Body of pancreas (tissue), 4 donors: Measurements from ENCODE around the gene BCR. TPM values are rescaled to one million over a fixed set of nuclear protein-coding genes. Genes with fewer than 3 reads are reported as not detected.
A peak's percentile ranks its signal among the peaks of the same experiment; 100 is the strongest.

Experiments used
- ATAC-seq: fragments of 150-250 bp; one replicate; pipeline ENCODE4 v1.9.1; 2016
- DNase-seq, 4 donors: peaks; one replicate each; pipeline ENCODE4 v3.0.0-alpha.2; 2019
- H3K27ac ChIP-seq, 4 donors: fragments of 200-600 bp; sonication (generic); 1 replicate in 3 of 4; 2 replicates in 1 of 4; pipeline versions ENCODE4 v1.5.1 to v1.6.1; 2016 to 2019; ENCODE audit warnings: mild to moderate bottlenecking in 1 of 4, mixed read lengths in 1 of 4, moderate library complexity in 1 of 4
- H3K27me3 ChIP-seq, 2 donors: fragments of 200-600 bp; sonication (generic); one replicate each; pipeline ENCODE4 v1.6.0; 2016; ENCODE audit warnings: mild to moderate bottlenecking in 1 of 2
- H3K36me3 ChIP-seq, 2 donors: fragments of 200-600 bp; sonication (generic); replicated peaks in 1 of 2; 2 replicates each; pipeline ENCODE4 v1.5.1; 2016; ENCODE audit warnings: low read depth in 2 of 2; ENCODE audit not compliant: insufficient read depth in 1 of 2
- H3K4me1 ChIP-seq: fragments of 200-600 bp; sonication (generic); one replicate; pipeline ENCODE4 v1.6.0; 2016
- H3K4me3 ChIP-seq, 2 donors: fragments of 200-600 bp; sonication (generic); 1 replicate in 1 of 2; 2 replicates in 1 of 2; pipeline ENCODE4 v1.5.1; 2016 to 2019
- H3K9me3 ChIP-seq, 3 donors: fragments of 200-600 bp; sonication (generic); 1 replicate in 2 of 3; 2 replicates in 1 of 3; pipeline ENCODE4 v1.5.1; 2016
- CTCF ChIP-seq, 7 experiments: fragments of 450-650 bp in 4 of 7; fragments of 200-600 bp in 3 of 7; sonication (generic) in 3 of 7; IDR thresholded peaks; one replicate each; pipeline ENCODE4 v1.5.1; 2016 to 2019; ENCODE audit warnings: antibody characterized with exemption in 7 of 7
- POLR2A ChIP-seq, 3 donors: fragments of 450-650 bp; IDR thresholded peaks; one replicate each; pipeline ENCODE4 v1.6.1; 2016; ENCODE audit warnings: antibody characterized with exemption in 3 of 3, mild to moderate bottlenecking in 2 of 3
- WGBS, 2 donors: methylation state at CpG; one replicate each; pipeline ENCODE4 v1.1.5; 2017; 5-methylcytosine and 5-hydroxymethylcytosine counted together
- intact Hi-C: fragments of 100-400 bp; cut with DNase I; formaldehyde crosslinking; loops from one replicate; pipeline ENCODE4 v1.15.1; 2023
- total RNA-seq, 2 donors: library from RNA; depleted of rRNA; stranded (reverse); fragments of >200 nt; gene quantifications; one replicate each; pipeline ENCODE4 v1.1.0, GENCODE V29; 2016

Gene BCR
- total RNA-seq, 2 donors from 2014 or later: 28.3 to 71.2 TPM

- Histone ChIP-seq H3K4me1 (no peaks in the 10 kb centered on the region), H3K27ac (no peak overlapping the region), H3K9me3 (no peaks in the 10 kb centered on the region), H3K4me3 (no peak overlapping the region), H3K36me3 (no peaks in the 10 kb centered on the region), H3K27me3 (no peaks in the 10 kb centered on the region)
- DNase-seq (no peak), ATAC-seq (no peak)
- intact Hi-C loops: no loop called here
- TF ChIP-seq CTCF (IDR thresholded peaks at IDR 0.05) (no peak), POLR2A (IDR thresholded peaks at IDR 0.05) (no peak)
- WGBS, 2 donors: 82 to 85% methylated on average over 8 to 10 of the region's 10 CpGs
Observed at GRCh38 chr22:23166841-23167616, 13.3 kb upstream of the BCR start.

- no peaks in the 10 kb centered on the region for H3K9me3 ChIP-seq
- no peak for TF ChIP-seq CTCF (IDR thresholded peaks at IDR 0.05)
- TF ChIP-seq POLR2A (IDR thresholded peaks at IDR 0.05): no peak
- no peaks in the 10 kb centered on the region for H3K27me3 ChIP-seq
- WGBS, 2 donors: 57 to 87% methylated on average over 1 to 9 of the region's 9 CpGs
- ATAC-seq (no peak), DNase-seq (no peak)
- no peak overlapping the region for H3K4me3 ChIP-seq
- H3K4me1 ChIP-seq: no peaks in the 10 kb centered on the region
- H3K36me3 ChIP-seq: no peaks in the 10 kb centered on the region
- intact Hi-C loops: no loop called here
- no peak overlapping the region for H3K27ac ChIP-seq
Observed at GRCh38 chr22:23168391-23169042, 11.8 kb upstream of the BCR start.

GRCh38 chr22:23169043-23169406 is 11.3 kb upstream of the BCR start:
- Histone ChIP-seq H3K4me3 (no peak overlapping the region), H3K36me3 (no peaks in the 10 kb centered on the region), H3K4me1 (no peaks in the 10 kb centered on the region), H3K27me3 (no peaks in the 10 kb centered on the region), H3K27ac (no peak overlapping the region), H3K9me3 (no peaks in the 10 kb centered on the region)
- TF ChIP-seq CTCF (IDR thresholded peaks at IDR 0.05) (no peak), POLR2A (IDR thresholded peaks at IDR 0.05) (no peak)
- ATAC-seq: no peak
- 88 to 100% methylated on average over 1 to 4 of the region's 4 CpGs for WGBS, 2 donors
- intact Hi-C loops: no loop called here
- DNase-seq: no peak

GRCh38 chr22:23175817-23176644 is 4.3 kb upstream of the BCR start:
- H3K36me3 ChIP-seq: no peaks in the 10 kb centered on the region
- TF ChIP-seq CTCF (IDR thresholded peaks at IDR 0.05) (no peak), POLR2A (IDR thresholded peaks at IDR 0.05) (no peak)
- H3K4me3 ChIP-seq: no peak overlapping the region
- no peaks in the 10 kb centered on the region for H3K9me3 ChIP-seq
- peak overlapping the region in 1 of 4 donors; percentile 36 for H3K27ac ChIP-seq
- no peak for DNase-seq
- WGBS, 2 donors: 93 to 95% methylated on average over 10 of the region's 10 CpGs
- no peak for ATAC-seq
- intact Hi-C loops: loop anchor here (5.0 kb wide), 1 partner anchor 106 kb away; no protein-coding TSS in a partner anchor
- H3K4me1 ChIP-seq: peaks cover 19% of the 10 kb centered on the region
- no peaks in the 10 kb centered on the region for H3K27me3 ChIP-seq
